ENCODE measurements around the gene NR2E3. TPM values are rescaled to one million over a fixed set of nuclear protein-coding genes. Genes with fewer than 3 reads are reported as not detected.

The NR2E3 gene
- total RNA-seq, 1 donor from 2014 or later, result 0.26 TPM

- TF ChIP-seq CTCF (IDR thresholded peaks at IDR 0.05; ENCODE audit: insufficient read depth, low read length, severe bottlenecking), result peak; percentile 44
- DNase-seq (ENCODE audit: low read depth), result no peak
- H3K36me3 ChIP-seq (ENCODE audit: control insufficient read depth, insufficient read depth, low read length), result no peaks in the 10 kb centered on the region
- H3K27me3 ChIP-seq (ENCODE audit: control insufficient read depth, insufficient read depth, low read length), result no peaks in the 10 kb centered on the region
- FAIRE-seq, result no peak
- H3K4me3 ChIP-seq (ENCODE audit: low read depth, low read length), result no peak overlapping the region
Observed at GRCh38 chr15:71802770-71803169, 7.6 kb upstream of the NR2E3 start.

GRCh38 chr15:71804226-71804625, 6.1 kb upstream of the NR2E3 start:
- no peak for TF ChIP-seq CTCF (IDR thresholded peaks at IDR 0.05; ENCODE audit: insufficient read depth, low read length, severe bottlenecking)
- Histone ChIP-seq H3K27me3 (ENCODE audit: control insufficient read depth, insufficient read depth, low read length) (no peaks in the 10 kb centered on the region), H3K36me3 (ENCODE audit: control insufficient read depth, insufficient read depth, low read length) (no peaks in the 10 kb centered on the region), H3K4me3 (ENCODE audit: low read depth, low read length) (no peak overlapping the region)
- FAIRE-seq (no peak), DNase-seq (ENCODE audit: low read depth) (no peak)

- H3K27me3 ChIP-seq (ENCODE audit: control insufficient read depth, insufficient read depth, low read length), result no peaks in the 10 kb centered on the region
- FAIRE-seq, result no peak
- no peaks in the 10 kb centered on the region for H3K36me3 ChIP-seq (ENCODE audit: control insufficient read depth, insufficient read depth, low read length)
- TF ChIP-seq CTCF (IDR thresholded peaks at IDR 0.05; ENCODE audit: insufficient read depth, low read length, severe bottlenecking), result no peak
- H3K4me3 ChIP-seq (ENCODE audit: low read depth, low read length), result no peak overlapping the region
- DNase-seq (ENCODE audit: low read depth), result no peak
Observed at GRCh38 chr15:71804695-71805470, 5.5 kb upstream of the NR2E3 start.

- no peak for FAIRE-seq
- Histone ChIP-seq H3K4me3 (ENCODE audit: low read depth, low read length) (no peak overlapping the region), H3K36me3 (ENCODE audit: control insufficient read depth, insufficient read depth, low read length) (no peaks in the 10 kb centered on the region), H3K27me3 (ENCODE audit: control insufficient read depth, insufficient read depth, low read length) (no peaks in the 10 kb centered on the region)
- DNase-seq (ENCODE audit: low read depth), result peak; percentile 41
- TF ChIP-seq CTCF (IDR thresholded peaks at IDR 0.05; ENCODE audit: insufficient read depth, low read length, severe bottlenecking), result no peak
Observed at GRCh38 chr15:71806452-71806931, 3.9 kb upstream of the NR2E3 start.

GRCh38 chr15:71807125-71807629, 3.2 kb upstream of the NR2E3 start:
- Histone ChIP-seq H3K27me3 (ENCODE audit: control insufficient read depth, insufficient read depth, low read length) (no peaks in the 10 kb centered on the region), H3K36me3 (ENCODE audit: control insufficient read depth, insufficient read depth, low read length) (no peaks in the 10 kb centered on the region), H3K4me3 (ENCODE audit: low read depth, low read length) (no peak overlapping the region)
- DNase-seq (ENCODE audit: low read depth), result no peak
- TF ChIP-seq CTCF (IDR thresholded peaks at IDR 0.05; ENCODE audit: insufficient read depth, low read length, severe bottlenecking), result no peak
- no peak for FAIRE-seq

All from bronchial epithelial cell (primary cell).